ENCODE measurements around the gene NKD1. TPM values are rescaled to one million over a fixed set of nuclear protein-coding genes. Genes with fewer than 3 reads are reported as not detected.

The NKD1 gene
- total RNA-seq, 2 donors from 2014 or later = 7.0 to 13.8 TPM

- Histone ChIP-seq H3K27me3 (replicated peaks; ENCODE audit: insufficient read depth) (no peaks in the 10 kb centered on the region), H3K27ac (no peak overlapping the region), H3K9me3 (no peaks in the 10 kb centered on the region), H3K4me1 (replicated peaks) (no peaks in the 10 kb centered on the region), H3K4me3 (no peak overlapping the region), H3K36me3 (no peaks in the 10 kb centered on the region)
- no peak for DNase-seq (ENCODE audit: low spot score)
- intact Hi-C loops (cut with DNase I) = no loop called here
- TF ChIP-seq POLR2AphosphoS5 (IDR thresholded peaks at IDR 0.05) (no peak), POLR2A (IDR thresholded peaks at IDR 0.05) (no peak), CTCF (IDR thresholded peaks at IDR 0.05) (no peak)
- 98% methylated on average over 7 of the region's 7 CpGs for WGBS
Observed at GRCh38 chr16:50523710-50524109, 24.5 kb upstream of the NKD1 start.

- intact Hi-C loops (cut with DNase I) = no loop called here
- TF ChIP-seq CTCF (IDR thresholded peaks at IDR 0.05) (no peak), POLR2AphosphoS5 (IDR thresholded peaks at IDR 0.05) (no peak), POLR2A (IDR thresholded peaks at IDR 0.05) (no peak)
- Histone ChIP-seq H3K4me1 (replicated peaks) (no peaks in the 10 kb centered on the region), H3K9me3 (no peaks in the 10 kb centered on the region), H3K27ac (no peak overlapping the region), H3K27me3 (replicated peaks; ENCODE audit: insufficient read depth) (no peaks in the 10 kb centered on the region), H3K4me3 (no peak overlapping the region), H3K36me3 (no peaks in the 10 kb centered on the region)
- WGBS = 90% methylated on average over 3 of the region's 3 CpGs
- no peak for DNase-seq (ENCODE audit: low spot score)
Observed at GRCh38 chr16:50525262-50525661, 22.9 kb upstream of the NKD1 start.

GRCh38 chr16:50525716-50526115, 22.5 kb upstream of the NKD1 start:
- WGBS = 96% methylated on average over 6 of the region's 6 CpGs
- Histone ChIP-seq H3K27me3 (replicated peaks; ENCODE audit: insufficient read depth) (no peaks in the 10 kb centered on the region), H3K4me1 (replicated peaks) (no peaks in the 10 kb centered on the region), H3K9me3 (no peaks in the 10 kb centered on the region), H3K27ac (no peak overlapping the region), H3K36me3 (no peaks in the 10 kb centered on the region), H3K4me3 (no peak overlapping the region)
- TF ChIP-seq CTCF (IDR thresholded peaks at IDR 0.05) = no peak
- no peak for TF ChIP-seq POLR2A (IDR thresholded peaks at IDR 0.05)
- no peak for TF ChIP-seq POLR2AphosphoS5 (IDR thresholded peaks at IDR 0.05)
- intact Hi-C loops (cut with DNase I) = no loop called here
- no peak for DNase-seq (ENCODE audit: low spot score)

- WGBS = 94% methylated on average over 4 of the region's 4 CpGs
- no peaks in the 10 kb centered on the region for H3K4me1 ChIP-seq (replicated peaks)
- TF ChIP-seq CTCF (IDR thresholded peaks at IDR 0.05) = no peak
- no peak for TF ChIP-seq POLR2AphosphoS5 (IDR thresholded peaks at IDR 0.05)
- TF ChIP-seq POLR2A (IDR thresholded peaks at IDR 0.05) = no peak
- no peak overlapping the region for H3K27ac ChIP-seq
- no peaks in the 10 kb centered on the region for H3K9me3 ChIP-seq
- intact Hi-C loops (cut with DNase I) = no loop called here
- H3K4me3 ChIP-seq = no peak overlapping the region
- H3K36me3 ChIP-seq = no peaks in the 10 kb centered on the region
- DNase-seq (ENCODE audit: low spot score) = no peak
- H3K27me3 ChIP-seq (replicated peaks; ENCODE audit: insufficient read depth) = no peaks in the 10 kb centered on the region
Observed at GRCh38 chr16:50526249-50526648, 21.9 kb upstream of the NKD1 start.

- TF ChIP-seq CTCF (IDR thresholded peaks at IDR 0.05) (no peak), POLR2AphosphoS5 (IDR thresholded peaks at IDR 0.05) (no peak)
- WGBS = 93% methylated on average over 6 of the region's 6 CpGs
- DNase-seq (ENCODE audit: low spot score) = no peak
- intact Hi-C loops (cut with DNase I) = no loop called here
- H3K4me3 ChIP-seq = no peak overlapping the region
- no peaks in the 10 kb centered on the region for H3K4me1 ChIP-seq (replicated peaks)
- H3K36me3 ChIP-seq = no peaks in the 10 kb centered on the region
- no peaks in the 10 kb centered on the region for H3K27me3 ChIP-seq (replicated peaks; ENCODE audit: insufficient read depth)
- H3K27ac ChIP-seq = no peak overlapping the region
- no peaks in the 10 kb centered on the region for H3K9me3 ChIP-seq
Observed at GRCh38 chr16:50526796-50527195, 21.4 kb upstream of the NKD1 start.
